HCT116 (cell line): ENCODE data around the gene VPS25. TPM values are rescaled to one million over a fixed set of nuclear protein-coding genes. Genes with fewer than 3 reads are reported as not detected.
A peak's percentile ranks its signal among the peaks of the same experiment; 100 is the strongest.

Experiments used
- ATAC-seq: fragments of 200-7000 bp; cut with Tn5 transposase; 2 replicates; pipeline ENCODE4 v1.9.1; 2020; ENCODE audit warnings: mild to moderate bottlenecking, moderate library complexity
- BruUV-seq: library from RNA; stranded (reverse); fragments of 400-500 nt; replicated peaks from 2 replicates; lab custom pipeline; 2021; lab: Mats Ljungman, UMichigan
- CTCF ChIA-PET: fragments of 300-600 bp; sonication (Branson Sonifier 250); formaldehyde crosslinking; loops from one replicate; lab custom pipeline; 2021; ENCODE audit warnings: antibody characterized with exemption; lab: Charles Lee
- POLR2A ChIA-PET: fragments of 300-600, 350-600 bp; sonication (Branson Sonifier 250); formaldehyde crosslinking; loops from one replicate; lab custom pipeline; 2021; ENCODE audit warnings: antibody characterized with exemption; lab: Charles Lee
- RAD21 ChIA-PET, 2 experiments: fragments of 300-600 bp; sonication (Branson Sonifier 250); formaldehyde crosslinking; loops; one replicate each; lab custom pipeline; 2023; ENCODE audit warnings: low total read pairs in 2 of 2; ENCODE audit not compliant: uncharacterized antibody in 2 of 2, unreplicated experiment in 2 of 2, low non-redundant PET in 1 of 2; lab: Charles Lee
- DNase-seq: peaks from one replicate; pipeline ENCODE4 v3.0.0-alpha.2; 2010; ENCODE audit warnings: low read depth, low spot score
- H2AFZ ChIP-seq: fragments of 200-600 bp; shearing (Covaris generic), sonication (generic); 2 replicates; pipeline ENCODE4 v1.6.1; 2017; ENCODE audit warnings: low read depth, mixed run types, mixed read lengths, antibody characterized with exemption, low read length; ENCODE audit not compliant: poor library complexity, severe bottlenecking
- H3K27ac ChIP-seq: 2 replicates; pipeline ENCODE4 v1.5.1; 2012; ENCODE audit warnings: low read depth, low read length
- H3K27me3 ChIP-seq: fragments of 200-600 bp; sonication (generic); 2 replicates; pipeline ENCODE4 v1.6.1; 2016; ENCODE audit warnings: mixed run types, low read length, mixed read lengths; ENCODE audit not compliant: insufficient read depth
- H3K36me3 ChIP-seq, 2 experiments: fragments of 200-500 bp in 1 of 2; fragments of 200-600 bp in 1 of 2; sonication (Bioruptor generic) in 1 of 2; sonication (generic) in 1 of 2; 2 replicates each; pipeline versions ENCODE4 v1.5.1 to v1.6.1; 2014 to 2016; ENCODE audit warnings: low read length in 2 of 2, inconsistent platforms in 1 of 2, mixed read lengths in 1 of 2, mixed run types in 1 of 2; ENCODE audit not compliant: insufficient read depth in 2 of 2, control insufficient read depth in 1 of 2
- H3K4me1 ChIP-seq, 2 experiments: fragments of 200-600 bp in 1 of 2; sonication (generic) in 1 of 2; 2 replicates each; pipeline versions ENCODE4 v1.5.1 to v1.6.1; 2012 to 2017; ENCODE audit warnings: low read length in 2 of 2, inconsistent platforms in 1 of 2, mild to moderate bottlenecking in 1 of 2, mixed read lengths in 1 of 2, mixed run types in 1 of 2, moderate library complexity in 1 of 2; ENCODE audit not compliant: insufficient read depth in 2 of 2, control insufficient read depth in 1 of 2
- H3K4me2 ChIP-seq: fragments of 200-600 bp; sonication (generic); 2 replicates; pipeline ENCODE4 v1.6.1; 2017; ENCODE audit warnings: mixed run types, low read length, mixed read lengths
- H3K4me3 ChIP-seq, 2 experiments: fragments of 200-600 bp in 1 of 2; sonication (generic) in 1 of 2; replicated peaks in 1 of 2; 2 replicates each; pipeline ENCODE4 v1.5.1; 2011 to 2016; ENCODE audit warnings: low read length in 2 of 2, control low read depth in 1 of 2, low read depth in 1 of 2, mild to moderate bottlenecking in 1 of 2, mixed read lengths in 1 of 2, mixed run types in 1 of 2
- H3K79me2 ChIP-seq: fragments of 200-600 bp; sonication (generic); 2 replicates; pipeline ENCODE4 v1.6.1; 2017; ENCODE audit warnings: mild to moderate bottlenecking, mixed run types, low read length, moderate library complexity, mixed read lengths; ENCODE audit not compliant: insufficient read depth
- H3K9ac ChIP-seq: fragments of 200-600 bp; sonication (generic); 2 replicates; pipeline ENCODE4 v1.6.1; 2016; ENCODE audit warnings: low read length, mixed read lengths
- H3K9me2 ChIP-seq: fragments of 200-600 bp; sonication (generic), shearing (Covaris generic); 2 replicates; pipeline ENCODE4 v1.6.1; 2017; ENCODE audit warnings: mixed run types, mild to moderate bottlenecking, moderate library complexity; ENCODE audit not compliant: insufficient read depth
- H3K9me3 ChIP-seq, 2 experiments: fragments of 200-500 bp in 1 of 2; fragments of 200-600 bp in 1 of 2; sonication (Bioruptor generic) in 1 of 2; sonication (generic) in 1 of 2; 2 replicates each; pipeline ENCODE4 v1.6.1; 2014 to 2017; ENCODE audit warnings: low read length in 2 of 2, mixed read lengths in 2 of 2, inconsistent platforms in 1 of 2, low read depth in 1 of 2, mild to moderate bottlenecking in 1 of 2, mixed run types in 1 of 2, moderate library complexity in 1 of 2; ENCODE audit not compliant: control insufficient read depth in 1 of 2, insufficient read depth in 1 of 2
- H4K20me1 ChIP-seq: fragments of 200-600 bp; sonication (generic), shearing (Covaris generic); 2 replicates; pipeline ENCODE4 v1.6.1; 2017; ENCODE audit warnings: mixed run types, mild to moderate bottlenecking, moderate library complexity; ENCODE audit not compliant: insufficient read depth
- ATF3 ChIP-seq: IDR thresholded peaks from 2 replicates; pipeline ENCODE4 v1.6.1; 2012
- CEBPB ChIP-seq: IDR thresholded peaks from 2 replicates; pipeline ENCODE4 v1.6.1; 2012; ENCODE audit warnings: low read depth
- EGR1 ChIP-seq: IDR thresholded peaks from 2 replicates; pipeline ENCODE4 v1.6.1; 2012; ENCODE audit warnings: low read depth
- ELF1 ChIP-seq: IDR thresholded peaks from 2 replicates; pipeline ENCODE4 v1.6.1; 2012; ENCODE audit warnings: low read depth, borderline replicate concordance
- EZH2 ChIP-seq: fragments of 200-600 bp; sonication (generic); IDR thresholded peaks from 2 replicates; pipeline ENCODE4 v1.6.1; 2017; ENCODE audit warnings: antibody characterized with exemption, mixed run types
- EZH2phosphoT487 ChIP-seq: fragments of 200-600 bp; IDR thresholded peaks from 2 replicates; pipeline ENCODE4 v1.6.1; 2018; ENCODE audit warnings: antibody characterized with exemption, borderline replicate concordance
- JUND ChIP-seq: IDR thresholded peaks from 2 replicates; pipeline ENCODE4 v1.6.1; 2012
- POLR2A ChIP-seq: IDR thresholded peaks from 2 replicates; pipeline ENCODE4 v1.7.0; 2011; ENCODE audit warnings: borderline replicate concordance; ENCODE audit not compliant: insufficient read depth, insufficient read length; ENCODE audit errors: extremely low read depth
- POLR2AphosphoS5 ChIP-seq: IDR thresholded peaks from 2 replicates; pipeline ENCODE4 v1.6.1; 2011; ENCODE audit warnings: mild to moderate bottlenecking, low read depth, low read length, moderate library complexity
- RAD21 ChIP-seq: IDR thresholded peaks from 2 replicates; pipeline ENCODE4 v1.6.1; 2012; ENCODE audit warnings: low read depth, mild to moderate bottlenecking
- SP1 ChIP-seq: IDR thresholded peaks from 2 replicates; pipeline ENCODE4 v1.6.1; 2012; ENCODE audit warnings: low read depth
- SRF ChIP-seq: IDR thresholded peaks from 2 replicates; pipeline ENCODE4 v1.6.1; 2012; ENCODE audit warnings: low read depth
- TCF7L2 ChIP-seq: IDR thresholded peaks from 2 replicates; pipeline ENCODE4 v1.7.0; 2011; ENCODE audit warnings: borderline replicate concordance, inconsistent platforms; ENCODE audit not compliant: insufficient read depth, insufficient read length; ENCODE audit errors: extremely low read depth
- YY1 ChIP-seq: IDR thresholded peaks from 2 replicates; pipeline ENCODE4 v1.6.1; 2011; ENCODE audit warnings: low read length, low read depth, moderate library complexity, mild to moderate bottlenecking; ENCODE audit not compliant: insufficient replicate concordance; ENCODE audit errors: extremely low read depth
- ZFX ChIP-seq: fragments of 450-650 bp; IDR thresholded peaks from 2 replicates; pipeline ENCODE4 v1.6.1; 2017
- ZNF274 ChIP-seq: fragments of 200-500 bp; sonication (Bioruptor generic); IDR thresholded peaks from 2 replicates; pipeline ENCODE4 v1.6.1; 2014; ENCODE audit warnings: mild to moderate bottlenecking, low read depth, low read length, inconsistent platforms
- intact Hi-C: fragments of 100-400 bp; cut with micrococcal nuclease; formaldehyde crosslinking; loops from 2 replicates; pipeline ENCODE4 v1.10.0; 2022
- total RNA-seq: library from RNA; stranded (reverse); gene quantifications from one replicate; pipeline ENCODE4 v1.2.1, GENCODE V29; 2021; ENCODE audit not compliant: unreplicated experiment
- TF ChIP-seq, protein P1 (sequence below), 3 experiments: fragments of 200-600 bp in 1 of 3; sonication (generic) in 1 of 3; IDR thresholded peaks in 2 of 3; conservative IDR thresholded peaks in 1 of 3; 2 replicates each; pipeline ENCODE4 v1.5.1; 2012 to 2017; ENCODE audit warnings: low read depth in 2 of 3, low read length in 2 of 3, antibody characterized with exemption in 1 of 3, borderline replicate concordance in 1 of 3, control low read depth in 1 of 3, mild to moderate bottlenecking in 1 of 3, mixed read lengths in 1 of 3, mixed run types in 1 of 3, moderate library complexity in 1 of 3; ENCODE audit not compliant: insufficient read depth in 1 of 3
- TF ChIP-seq, protein P2 (sequence below): IDR thresholded peaks from 2 replicates; pipeline ENCODE4 v1.6.1; 2012

Gene VPS25
- total RNA-seq, 1 experiment from 2014 or later = 57.0 TPM

DNA sequence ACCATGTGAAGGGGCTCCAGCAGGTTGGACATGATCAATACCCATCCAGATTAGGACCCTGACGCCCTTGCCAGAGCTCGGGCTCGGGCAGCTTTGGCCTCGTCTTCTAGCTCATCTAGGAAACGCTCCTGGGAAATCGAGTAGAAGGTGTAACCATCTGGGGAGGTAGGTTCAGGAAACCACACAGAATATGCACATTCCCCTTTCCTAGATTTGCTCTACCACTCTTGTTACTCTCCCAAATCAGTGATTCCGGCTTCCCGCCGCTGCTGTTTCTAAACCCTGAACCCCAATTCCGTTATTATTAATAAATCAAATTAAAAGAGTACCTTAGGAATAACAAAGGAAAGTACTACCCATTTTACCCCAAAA, 24.7 kb downstream of the VPS25 start:
- no peaks in the 10 kb centered on the region for H3K36me3 ChIP-seq
- peaks cover 8% of the 10 kb centered on the region; the same call in 1 of the 2 replicates for H3K79me2 ChIP-seq
- no peaks in the 10 kb centered on the region for H3K9me3 ChIP-seq
- intact Hi-C loops = no loop called here
- H3K27me3 ChIP-seq = no peaks in the 10 kb centered on the region
- H3K27ac ChIP-seq = peak overlapping the region; percentile 26
- no TSS peak for BruUV-seq
- TF ChIP-seq ZFX = no peak
- TF ChIP-seq POLR2A = no peak
- no peak for TF ChIP-seq EZH2phosphoT487
- no peak for TF ChIP-seq EZH2
- TF ChIP-seq ZNF274 = no peak
- TF ChIP-seq TCF7L2 = no peak
- no peak for TF ChIP-seq JUND
- TF ChIP-seq ATF3 = no peak
- no peak for TF ChIP-seq EGR1
- no peak for TF ChIP-seq YY1
- TF ChIP-seq, protein P1, sequence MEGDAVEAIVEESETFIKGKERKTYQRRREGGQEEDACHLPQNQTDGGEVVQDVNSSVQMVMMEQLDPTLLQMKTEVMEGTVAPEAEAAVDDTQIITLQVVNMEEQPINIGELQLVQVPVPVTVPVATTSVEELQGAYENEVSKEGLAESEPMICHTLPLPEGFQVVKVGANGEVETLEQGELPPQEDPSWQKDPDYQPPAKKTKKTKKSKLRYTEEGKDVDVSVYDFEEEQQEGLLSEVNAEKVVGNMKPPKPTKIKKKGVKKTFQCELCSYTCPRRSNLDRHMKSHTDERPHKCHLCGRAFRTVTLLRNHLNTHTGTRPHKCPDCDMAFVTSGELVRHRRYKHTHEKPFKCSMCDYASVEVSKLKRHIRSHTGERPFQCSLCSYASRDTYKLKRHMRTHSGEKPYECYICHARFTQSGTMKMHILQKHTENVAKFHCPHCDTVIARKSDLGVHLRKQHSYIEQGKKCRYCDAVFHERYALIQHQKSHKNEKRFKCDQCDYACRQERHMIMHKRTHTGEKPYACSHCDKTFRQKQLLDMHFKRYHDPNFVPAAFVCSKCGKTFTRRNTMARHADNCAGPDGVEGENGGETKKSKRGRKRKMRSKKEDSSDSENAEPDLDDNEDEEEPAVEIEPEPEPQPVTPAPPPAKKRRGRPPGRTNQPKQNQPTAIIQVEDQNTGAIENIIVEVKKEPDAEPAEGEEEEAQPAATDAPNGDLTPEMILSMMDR (IDR thresholded peaks at IDR 0.05 in 2 of 3, conservative IDR thresholded peaks at IDR 0.05 in 1 of 3; ENCODE audit: borderline replicate concordance in 1 of 3, insufficient read depth in 1 of 3, low read depth in 2 of 3, low read length in 2 of 3) = no peak
- TF ChIP-seq, protein P2, sequence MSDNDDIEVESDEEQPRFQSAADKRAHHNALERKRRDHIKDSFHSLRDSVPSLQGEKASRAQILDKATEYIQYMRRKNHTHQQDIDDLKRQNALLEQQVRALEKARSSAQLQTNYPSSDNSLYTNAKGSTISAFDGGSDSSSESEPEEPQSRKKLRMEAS = no peak
- no peak for TF ChIP-seq SRF
- TF ChIP-seq SP1 = no peak
- no peak for TF ChIP-seq CEBPB
- no peak for TF ChIP-seq ELF1
- TF ChIP-seq RAD21 = no peak
- no peak for TF ChIP-seq POLR2AphosphoS5
- ChIA-PET CTCF (interaction anchor here (0.8 to 1.5 kb wide), 4 partner anchors 20 to 220 kb away, joined by 3 to 8 read pairs (median 4); partner anchors contain the start of gene BECN1), POLR2A (interaction anchor here (1.0 kb wide), 1 partner anchor 26 kb away, joined by 3 read pairs; the partner anchor contains the start of gene BECN1), RAD21 (interaction anchor here in 1 of 2 experiments (0.6 kb wide), 1 partner anchor 48 kb away, joined by 8 read pairs; no protein-coding TSS in a partner anchor)
- peak overlapping the region; percentile 85 for H3K4me2 ChIP-seq
- peak overlapping the region; percentile 83 for H3K9ac ChIP-seq
- H4K20me1 ChIP-seq = no peaks in the 10 kb centered on the region
- H3K9me2 ChIP-seq = no peaks in the 10 kb centered on the region
- DNase-seq = no peak
- ATAC-seq = no peak
- peaks cover 4 to 9% of the 10 kb centered on the region in 2 experiments; a peak in 2 of 4 replicates for H3K4me1 ChIP-seq
- H2AFZ ChIP-seq = peak overlapping the region; percentile 52
- H3K4me3 ChIP-seq = peak overlapping the region; percentile 83 to 88
